ENCODE measurements around the gene APEH. TPM values are rescaled to one million over a fixed set of nuclear protein-coding genes. Genes with fewer than 3 reads are reported as not detected.
A peak's percentile ranks its signal among the peaks of the same experiment; 100 is the strongest.

Gene APEH
- polyA plus RNA-seq, 2 of the 4 experiments (the other 2 are of a cell fraction): 60.8 to 64.9 TPM

DNA sequence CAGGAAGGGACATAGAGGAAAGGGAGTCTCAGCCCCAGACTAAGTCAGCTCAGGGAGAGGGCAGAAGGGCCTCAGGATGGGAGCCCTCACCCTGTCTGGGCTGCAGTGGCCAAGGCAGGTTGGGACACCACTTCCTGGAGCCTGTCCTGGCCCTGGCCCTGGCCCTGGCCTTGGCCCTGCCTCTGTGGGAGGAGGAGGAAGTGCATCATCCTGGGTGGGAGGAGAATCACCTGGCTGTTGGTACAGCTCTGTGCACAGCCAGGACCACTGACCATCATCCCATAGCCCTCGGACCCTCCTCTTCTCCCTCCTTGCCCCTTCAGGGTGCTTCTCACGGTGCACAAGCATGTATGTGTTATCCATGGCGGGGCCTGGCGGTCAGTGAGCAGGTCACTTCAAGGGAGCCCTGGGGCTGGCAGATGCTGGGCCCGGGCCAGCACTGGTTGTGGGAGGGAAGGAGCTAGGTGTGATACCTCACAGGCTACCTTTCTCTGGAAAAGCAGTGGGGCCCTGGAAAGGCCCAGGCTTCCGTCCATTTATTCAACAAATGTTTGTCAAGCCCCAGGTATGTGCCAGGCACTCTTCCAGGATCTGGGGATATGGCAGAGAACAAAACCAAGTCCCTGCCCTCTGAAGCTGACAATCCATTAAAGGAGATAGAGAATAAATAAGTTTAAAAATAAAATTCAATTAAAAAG, 8.2 kb upstream of the APEH start:
- H3K9me3 ChIP-seq: no peaks in the 10 kb centered on the region
- H3K27ac ChIP-seq: no peak overlapping the region
- DNase-seq (ENCODE audit: low read depth in 1 of 2, low spot score in 1 of 2): no peak
- H3K4me2 ChIP-seq: no peak overlapping the region
- TF ChIP-seq, protein P1, sequence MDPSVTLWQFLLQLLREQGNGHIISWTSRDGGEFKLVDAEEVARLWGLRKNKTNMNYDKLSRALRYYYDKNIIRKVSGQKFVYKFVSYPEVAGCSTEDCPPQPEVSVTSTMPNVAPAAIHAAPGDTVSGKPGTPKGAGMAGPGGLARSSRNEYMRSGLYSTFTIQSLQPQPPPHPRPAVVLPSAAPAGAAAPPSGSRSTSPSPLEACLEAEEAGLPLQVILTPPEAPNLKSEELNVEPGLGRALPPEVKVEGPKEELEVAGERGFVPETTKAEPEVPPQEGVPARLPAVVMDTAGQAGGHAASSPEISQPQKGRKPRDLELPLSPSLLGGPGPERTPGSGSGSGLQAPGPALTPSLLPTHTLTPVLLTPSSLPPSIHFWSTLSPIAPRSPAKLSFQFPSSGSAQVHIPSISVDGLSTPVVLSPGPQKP (IDR thresholded peaks at IDR 0.05; ENCODE audit: low read depth, low read length): no peak
- TF ChIP-seq BHLHE40 (IDR thresholded peaks at IDR 0.05; ENCODE audit: low read depth, low read length) (no peak), FOXS1 (CRISPR knock-in tag; IDR thresholded peaks at IDR 0.05) (no peak)
- TF ChIP-seq, protein P2, sequence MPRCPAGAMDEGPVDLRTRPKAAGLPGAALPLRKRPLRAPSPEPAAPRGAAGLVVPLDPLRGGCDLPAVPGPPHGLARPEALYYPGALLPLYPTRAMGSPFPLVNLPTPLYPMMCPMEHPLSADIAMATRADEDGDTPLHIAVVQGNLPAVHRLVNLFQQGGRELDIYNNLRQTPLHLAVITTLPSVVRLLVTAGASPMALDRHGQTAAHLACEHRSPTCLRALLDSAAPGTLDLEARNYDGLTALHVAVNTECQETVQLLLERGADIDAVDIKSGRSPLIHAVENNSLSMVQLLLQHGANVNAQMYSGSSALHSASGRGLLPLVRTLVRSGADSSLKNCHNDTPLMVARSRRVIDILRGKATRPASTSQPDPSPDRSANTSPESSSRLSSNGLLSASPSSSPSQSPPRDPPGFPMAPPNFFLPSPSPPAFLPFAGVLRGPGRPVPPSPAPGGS (IDR thresholded peaks at IDR 0.05): no peak
- ChIA-PET CTCF (interaction anchor here (1.0 to 2.9 kb wide), 2 partner anchors 13 to 126 kb away, joined by 3 to 26 read pairs; no protein-coding TSS in a partner anchor), POLR2A (no interaction called here)
- no peak for FAIRE-seq
- peak in 1 of 2 experiments; percentile 12; a peak in 1 of 6 replicates for ATAC-seq
- peaks cover 21% of the 10 kb centered on the region for H3K4me1 ChIP-seq
- 77% methylated on average over 4 of the region's 6 CpGs for WGBS (ENCODE audit: missing lambda C conversion rate)
- H3K4me3 ChIP-seq: no peak overlapping the region

DNA sequence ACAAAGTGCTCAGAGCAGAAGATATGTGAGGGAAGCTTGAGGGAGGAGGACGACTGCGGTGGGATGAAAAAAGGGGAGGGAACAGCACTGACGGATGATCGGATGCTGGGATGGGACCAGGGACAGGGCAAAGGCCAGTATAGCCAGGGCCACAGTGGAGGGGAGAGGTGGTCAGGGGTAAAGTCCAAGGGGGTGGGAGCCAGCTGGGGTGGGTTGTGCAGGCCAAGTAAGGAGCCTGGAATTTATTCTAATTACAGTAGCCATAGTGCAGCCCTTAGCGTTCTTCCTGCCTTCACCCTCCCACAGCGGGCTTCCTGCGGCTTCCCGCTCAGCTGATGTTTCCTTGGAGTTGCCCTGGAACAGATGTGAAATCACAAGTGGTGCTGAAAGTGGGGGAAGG, 7.6 kb upstream of the APEH start:
- DNase-seq (ENCODE audit: low read depth in 1 of 2, low spot score in 1 of 2) (no peak), ATAC-seq (no peak), FAIRE-seq (no peak)
- ChIA-PET POLR2A (no interaction called here), CTCF (interaction anchor here (0.7 to 2.9 kb wide), 3 partner anchors 13 to 249 kb away, joined by 3 to 26 read pairs (median 3); no protein-coding TSS in a partner anchor)
- H3K4me2 ChIP-seq: no peak overlapping the region
- no peak overlapping the region for H3K27ac ChIP-seq
- no peaks in the 10 kb centered on the region for H3K9me3 ChIP-seq
- H3K4me1 ChIP-seq: peaks cover 21% of the 10 kb centered on the region
- no peak for TF ChIP-seq EHF (CRISPR knock-in tag; IDR thresholded peaks at IDR 0.05)
- TF ChIP-seq, protein P2 (IDR thresholded peaks at IDR 0.05): no peak
- TF ChIP-seq, protein P3, sequence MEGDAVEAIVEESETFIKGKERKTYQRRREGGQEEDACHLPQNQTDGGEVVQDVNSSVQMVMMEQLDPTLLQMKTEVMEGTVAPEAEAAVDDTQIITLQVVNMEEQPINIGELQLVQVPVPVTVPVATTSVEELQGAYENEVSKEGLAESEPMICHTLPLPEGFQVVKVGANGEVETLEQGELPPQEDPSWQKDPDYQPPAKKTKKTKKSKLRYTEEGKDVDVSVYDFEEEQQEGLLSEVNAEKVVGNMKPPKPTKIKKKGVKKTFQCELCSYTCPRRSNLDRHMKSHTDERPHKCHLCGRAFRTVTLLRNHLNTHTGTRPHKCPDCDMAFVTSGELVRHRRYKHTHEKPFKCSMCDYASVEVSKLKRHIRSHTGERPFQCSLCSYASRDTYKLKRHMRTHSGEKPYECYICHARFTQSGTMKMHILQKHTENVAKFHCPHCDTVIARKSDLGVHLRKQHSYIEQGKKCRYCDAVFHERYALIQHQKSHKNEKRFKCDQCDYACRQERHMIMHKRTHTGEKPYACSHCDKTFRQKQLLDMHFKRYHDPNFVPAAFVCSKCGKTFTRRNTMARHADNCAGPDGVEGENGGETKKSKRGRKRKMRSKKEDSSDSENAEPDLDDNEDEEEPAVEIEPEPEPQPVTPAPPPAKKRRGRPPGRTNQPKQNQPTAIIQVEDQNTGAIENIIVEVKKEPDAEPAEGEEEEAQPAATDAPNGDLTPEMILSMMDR (IDR thresholded peaks at IDR 0.05): no peak
- no peak for TF ChIP-seq NPAS2 (CRISPR knock-in tag; IDR thresholded peaks at IDR 0.05; ENCODE audit: borderline replicate concordance)
- no peak for TF ChIP-seq HOXA7 (CRISPR knock-in tag; IDR thresholded peaks at IDR 0.05)
- TF ChIP-seq RAD21 (conservative IDR thresholded peaks at IDR 0.05 in 1 of 2, IDR thresholded peaks at IDR 0.05 in 1 of 2): no peak
- TF ChIP-seq, protein P4, sequence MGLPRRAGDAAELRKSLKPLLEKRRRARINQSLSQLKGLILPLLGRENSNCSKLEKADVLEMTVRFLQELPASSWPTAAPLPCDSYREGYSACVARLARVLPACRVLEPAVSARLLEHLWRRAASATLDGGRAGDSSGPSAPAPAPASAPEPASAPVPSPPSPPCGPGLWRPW (IDR thresholded peaks at IDR 0.05): no peak
- TF ChIP-seq SREBF2 (IDR thresholded peaks at IDR 0.05): no peak
- TF ChIP-seq ZFP36 (IDR thresholded peaks at IDR 0.05; ENCODE audit: borderline replicate concordance, partially characterized antibody): no peak
- no peak for TF ChIP-seq ESRRA (IDR thresholded peaks at IDR 0.05; ENCODE audit: borderline replicate concordance, low read length)
- no peak for TF ChIP-seq NFE2L2 (conservative IDR thresholded peaks at IDR 0.05; ENCODE audit: low read length)
- TF ChIP-seq, protein P5, sequence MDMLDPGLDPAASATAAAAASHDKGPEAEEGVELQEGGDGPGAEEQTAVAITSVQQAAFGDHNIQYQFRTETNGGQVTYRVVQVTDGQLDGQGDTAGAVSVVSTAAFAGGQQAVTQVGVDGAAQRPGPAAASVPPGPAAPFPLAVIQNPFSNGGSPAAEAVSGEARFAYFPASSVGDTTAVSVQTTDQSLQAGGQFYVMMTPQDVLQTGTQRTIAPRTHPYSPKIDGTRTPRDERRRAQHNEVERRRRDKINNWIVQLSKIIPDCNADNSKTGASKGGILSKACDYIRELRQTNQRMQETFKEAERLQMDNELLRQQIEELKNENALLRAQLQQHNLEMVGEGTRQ (IDR thresholded peaks at IDR 0.05): no peak
- TF ChIP-seq HOXB5 (CRISPR knock-in tag; IDR thresholded peaks at IDR 0.05): no peak
- TF ChIP-seq JUN (IDR thresholded peaks at IDR 0.05): no peak
- no peak for TF ChIP-seq ZNF302 (CRISPR knock-in tag; IDR thresholded peaks at IDR 0.05)
- no peak for TF ChIP-seq RFX5 (IDR thresholded peaks at IDR 0.05)
- no peak for TF ChIP-seq GATA3 (IDR thresholded peaks at IDR 0.05; ENCODE audit: borderline replicate concordance)
- TF ChIP-seq HOXB13 (CRISPR knock-in tag; IDR thresholded peaks at IDR 0.05; ENCODE audit: low read depth): no peak
- H3K4me3 ChIP-seq: no peak overlapping the region
- 85% methylated on average over 8 of the region's 8 CpGs for WGBS (ENCODE audit: missing lambda C conversion rate)

Measured in A549 (cell line).